ENCODE results near the gene PSME4. TPM values are rescaled to one million over a fixed set of nuclear protein-coding genes. Genes with fewer than 3 reads are reported as not detected.
"Not testable (repeated sequence)": the region's sequence is repeated elsewhere in the genome, so short reads cannot be mapped to it uniquely, and the experiment has no call there.

Gene PSME4
- total and polyA plus RNA-seq, 11 donors: 30.8 to 110 (median 59.9) TPM

GRCh38 chr2:53859206-53860181 lies 111.3 kb downstream of the PSME4 start, which contains the start of gene GPR75:
GPR75 (minus strand) TSS chr2:53859967; CDS start chr2:53854756, 5,211 bp downstream.
- intact Hi-C loops (cut with DNase I): no loop called here
- WGBS, 4 donors: 37 to 69% (median 55%) methylated on average over 48 to 72 of the region's 72 CpGs

GRCh38 chr2:53856272-53856671 lies 114.5 kb downstream of the PSME4 start:
- intact Hi-C loops (cut with DNase I): no loop called here
- Histone ChIP-seq H3K4me1 (peaks cover 0 to 6% (median 0%) of the 10 kb centered on the region in 12 donors), H3K27ac (no peak overlapping the region), H3K9me3 (no peaks in the 10 kb centered on the region), H3K27me3 (no peaks in the 10 kb centered on the region), H3K4me3 (no peak overlapping the region), H3K36me3 (peaks cover 0 to 28% (median 13%) of the 10 kb centered on the region in 9 donors)
- TF ChIP-seq CTCF (IDR thresholded peaks at IDR 0.05) (no peak), POLR2A (IDR thresholded peaks at IDR 0.05) (no peak)
- 70 to 87% (median 86%) methylated on average over 2 of the region's 2 CpGs for WGBS, 4 donors
- ATAC-seq (no peak), DNase-seq (no peak)

More at GRCh38 chr2:53859206-53860181, 111.3 kb downstream of the PSME4 start, which contains the start of gene GPR75:
- Histone ChIP-seq H3K9me3 (no peaks in the 10 kb centered on the region), H3K36me3 (peaks cover 0 to 24% (median 13%) of the 10 kb centered on the region in 9 donors), H3K27ac (no peak within 1 kb of the TSS), H3K4me3 (peak within 1 kb of the TSS in 11 of 12 donors; percentile 5 to 51 (median 33)), H3K27me3 (no peaks in the 10 kb centered on the region), H3K4me1 (peaks cover 0 to 7% (median 0%) of the 10 kb centered on the region in 12 donors)
- TF ChIP-seq POLR2A (IDR thresholded peaks at IDR 0.05): no peak
- no peak for TF ChIP-seq CTCF (IDR thresholded peaks at IDR 0.05)
- ATAC-seq (peak in 3 of 4 donors; percentile 59 to 66 (median 65)), DNase-seq (peak; percentile 15 to 68 (median 32))

- TF ChIP-seq POLR2A (IDR thresholded peaks at IDR 0.05): no peak
- no peak for TF ChIP-seq CTCF (IDR thresholded peaks at IDR 0.05)
- WGBS, 4 donors: 83 to 98% (median 92%) methylated on average over 2 of the region's 2 CpGs
- no peak overlapping the region for H3K4me3 ChIP-seq
- DNase-seq (no peak), ATAC-seq (no peak)
- no peaks in the 10 kb centered on the region for H3K9me3 ChIP-seq
- H3K4me1 ChIP-seq: peaks cover 0 to 2% (median 0%) of the 10 kb centered on the region in 12 donors
- H3K27ac ChIP-seq: no peak overlapping the region
- peaks cover 0 to 26% (median 14%) of the 10 kb centered on the region in 9 donors for H3K36me3 ChIP-seq
- intact Hi-C loops (cut with DNase I): no loop called here
- H3K27me3 ChIP-seq: no peaks in the 10 kb centered on the region
Measured at GRCh38 chr2:53854678-53855077, 116.1 kb downstream of the PSME4 start.

DNA sequence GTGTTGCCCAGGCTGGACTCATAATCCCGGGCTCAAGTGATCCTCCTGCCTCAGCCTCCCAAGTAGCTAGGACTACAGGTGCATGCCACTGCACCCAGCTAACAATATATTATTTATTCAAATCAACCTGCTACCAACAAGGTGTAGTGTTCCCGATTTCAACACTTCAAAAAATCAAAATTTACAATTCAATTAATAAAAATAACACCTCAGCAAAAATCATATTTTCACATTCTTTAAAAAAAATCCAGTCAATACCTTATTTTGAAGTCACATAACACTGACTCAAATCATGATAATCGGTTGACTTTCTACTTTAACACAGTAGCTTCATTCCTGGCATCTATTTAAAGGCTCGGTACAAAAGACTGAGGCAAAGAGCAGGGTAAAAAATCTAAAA lies 118.3 kb downstream of the PSME4 start:
- Histone ChIP-seq H3K27ac (no peak overlapping the region), H3K9me3 (no peaks in the 10 kb centered on the region), H3K36me3 (peaks cover 0 to 24% (median 15%) of the 10 kb centered on the region in 9 donors), H3K4me3 (no peak overlapping the region), H3K4me1 (no peaks in the 10 kb centered on the region), H3K27me3 (no peaks in the 10 kb centered on the region)
- WGBS, 4 donors: 96 to 98% (median 97%) methylated on average over 4 of the region's 4 CpGs
- TF ChIP-seq POLR2A (IDR thresholded peaks at IDR 0.05) (no peak), CTCF (IDR thresholded peaks at IDR 0.05) (no peak)
- intact Hi-C loops (cut with DNase I): no loop called here
- DNase-seq (no peak), ATAC-seq (no peak)

- H3K4me1 ChIP-seq; H3K9me3 ChIP-seq; H3K27me3 ChIP-seq; DNase-seq; H3K4me3 ChIP-seq; intact Hi-C loops (cut with DNase I); ATAC-seq; H3K27ac ChIP-seq: not testable (repeated sequence)
- WGBS, 4 donors: 92 to 97% (median 97%) methylated on average over 9 of the region's 9 CpGs
- peaks cover 0 to 24% (median 15%) of the 10 kb centered on the region in 9 donors for H3K36me3 ChIP-seq
Measured at GRCh38 chr2:53851052-53851757, 119.6 kb downstream of the PSME4 start.
